Umbilical cord (tissue), 2 donors: ENCODE results near the gene SULF2. TPM values are rescaled to one million over a fixed set of nuclear protein-coding genes. Genes with fewer than 3 reads are reported as not detected.

ENCODE experiments used
- DNase-seq: peaks from one replicate; pipeline ENCODE4 v3.0.0-alpha.2; 2015; ENCODE audit warnings: low spot score
- total RNA-seq: library from RNA; depleted of rRNA; stranded (reverse); fragments of >200 nt; gene quantifications from one replicate; pipeline ENCODE4 v1.2.3, GENCODE V29; 2014; ENCODE audit warnings: low replicate concordance; ENCODE audit not compliant: insufficient read depth

The SULF2 gene
- total RNA-seq, 1 donor from 2014 or later = 69.3 TPM

DNA sequence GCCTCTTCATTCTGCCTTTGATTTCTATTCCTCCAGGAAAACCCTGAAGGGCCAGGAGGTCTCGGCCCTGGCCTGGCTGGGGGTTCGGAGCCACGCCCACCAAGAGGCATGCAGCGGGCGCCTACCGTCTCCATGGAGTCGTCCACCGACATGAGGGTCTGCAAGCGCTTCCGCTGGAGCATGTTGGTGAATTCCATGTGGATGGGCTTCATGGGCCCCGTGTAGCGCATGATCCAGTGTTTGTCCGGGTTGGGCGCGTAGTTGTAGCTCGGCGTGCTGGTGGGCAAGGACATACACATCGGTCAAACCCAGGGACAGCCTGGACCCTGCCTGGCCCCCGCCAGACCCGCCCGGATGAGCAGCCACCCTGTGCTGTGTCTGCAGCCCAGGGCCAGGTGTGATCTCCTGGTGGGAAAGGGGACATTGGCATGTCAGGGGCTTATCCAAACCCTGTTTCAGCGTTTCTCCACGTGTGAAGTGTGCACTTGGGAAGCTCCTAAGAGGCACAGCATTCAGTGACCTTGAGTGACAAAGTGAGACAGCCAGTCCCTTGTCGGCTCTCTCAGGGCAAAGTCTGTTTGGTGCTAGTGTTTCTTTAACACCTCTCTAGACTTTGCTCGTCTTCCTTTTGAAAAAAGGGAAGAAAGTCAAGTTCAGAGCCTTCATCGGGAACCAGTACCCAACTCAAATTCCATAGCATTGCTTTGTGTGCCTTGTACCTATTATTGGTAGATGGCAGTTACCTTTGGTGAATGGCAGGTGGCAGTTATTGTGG lies 100.8 kb downstream of the SULF2 start:
- no peak for DNase-seq

GRCh38 chr20:47682916-47683315 lies 102.4 kb downstream of the SULF2 start:
- DNase-seq = no peak

DNA sequence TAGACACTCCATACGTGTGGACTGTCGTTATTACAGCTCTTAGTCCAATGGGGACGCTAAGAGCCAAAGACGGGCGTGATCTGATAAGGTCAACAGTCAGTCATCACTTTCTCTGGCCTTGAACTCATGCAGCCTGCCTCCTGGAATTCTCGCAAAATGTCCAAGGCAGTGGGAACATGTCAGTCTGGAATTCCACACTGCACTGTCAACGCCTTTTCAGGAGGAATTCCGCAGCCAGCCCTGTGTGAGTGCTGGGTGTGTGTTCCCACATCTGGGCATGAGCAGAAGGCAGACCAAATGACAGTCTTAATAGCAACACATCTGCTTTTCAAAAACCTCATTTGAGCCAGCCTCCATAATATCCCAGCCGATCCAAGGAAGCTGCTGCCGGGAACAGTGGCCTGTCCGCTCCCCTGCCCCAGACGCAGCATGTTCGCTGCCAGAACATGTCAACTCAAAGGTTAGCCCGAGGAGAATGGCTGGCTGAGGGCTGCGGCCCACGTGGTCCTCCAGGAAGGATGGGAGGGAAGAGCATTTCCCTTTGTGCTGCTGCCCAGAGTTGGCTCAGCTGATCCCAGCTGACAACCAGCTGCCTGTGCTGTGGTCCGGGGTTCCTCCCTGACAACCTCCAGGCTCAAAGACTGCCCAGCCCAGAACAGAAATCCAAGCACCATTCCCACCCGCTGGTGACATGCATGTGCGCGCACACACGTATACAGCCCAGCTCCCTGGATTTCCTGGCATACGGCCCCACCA lies 103.1 kb downstream of the SULF2 start:
- DNase-seq = peak; percentile 95

DNA sequence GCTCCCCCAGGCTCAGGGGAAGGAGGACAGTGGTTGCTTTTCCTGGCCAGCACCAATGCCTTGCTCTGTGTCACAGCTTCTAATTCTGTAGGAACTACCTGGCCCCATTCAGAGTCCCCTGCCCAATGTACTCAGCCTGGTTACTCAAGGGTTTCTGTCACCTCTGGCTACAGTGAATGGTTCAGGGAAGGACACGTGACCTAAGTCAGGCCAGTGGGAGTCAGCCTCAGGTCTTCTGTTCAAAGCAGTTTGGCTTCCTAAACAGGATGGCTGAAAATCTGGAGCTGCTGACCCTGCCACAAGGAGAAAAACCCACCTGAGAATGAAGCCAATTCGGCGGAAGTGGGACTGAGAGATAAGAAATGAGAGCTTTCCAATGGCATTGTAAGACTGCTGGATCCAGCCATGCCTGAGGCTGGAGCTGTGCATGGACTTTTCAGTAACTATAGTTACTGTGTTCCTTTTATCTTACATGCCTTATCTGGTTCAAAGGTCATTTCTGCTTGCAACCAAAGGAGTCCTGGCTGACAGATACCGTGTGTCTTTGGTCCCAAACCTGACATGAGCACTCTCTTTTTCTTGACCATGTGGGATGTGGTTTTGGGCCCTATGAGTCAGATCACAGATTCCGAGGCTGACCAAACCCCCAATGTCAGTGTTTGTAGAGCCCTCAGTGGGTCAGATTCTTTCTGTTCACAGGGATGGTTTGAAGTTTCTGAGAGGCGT lies 104.3 kb downstream of the SULF2 start:
- no peak for DNase-seq

GRCh38 chr20:47679462-47679861 lies 105.8 kb downstream of the SULF2 start:
- no peak for DNase-seq

- DNase-seq = no peak
These were observed 106.7 kb downstream of the SULF2 start for GRCh38 chr20:47678536-47678935.

DNA sequence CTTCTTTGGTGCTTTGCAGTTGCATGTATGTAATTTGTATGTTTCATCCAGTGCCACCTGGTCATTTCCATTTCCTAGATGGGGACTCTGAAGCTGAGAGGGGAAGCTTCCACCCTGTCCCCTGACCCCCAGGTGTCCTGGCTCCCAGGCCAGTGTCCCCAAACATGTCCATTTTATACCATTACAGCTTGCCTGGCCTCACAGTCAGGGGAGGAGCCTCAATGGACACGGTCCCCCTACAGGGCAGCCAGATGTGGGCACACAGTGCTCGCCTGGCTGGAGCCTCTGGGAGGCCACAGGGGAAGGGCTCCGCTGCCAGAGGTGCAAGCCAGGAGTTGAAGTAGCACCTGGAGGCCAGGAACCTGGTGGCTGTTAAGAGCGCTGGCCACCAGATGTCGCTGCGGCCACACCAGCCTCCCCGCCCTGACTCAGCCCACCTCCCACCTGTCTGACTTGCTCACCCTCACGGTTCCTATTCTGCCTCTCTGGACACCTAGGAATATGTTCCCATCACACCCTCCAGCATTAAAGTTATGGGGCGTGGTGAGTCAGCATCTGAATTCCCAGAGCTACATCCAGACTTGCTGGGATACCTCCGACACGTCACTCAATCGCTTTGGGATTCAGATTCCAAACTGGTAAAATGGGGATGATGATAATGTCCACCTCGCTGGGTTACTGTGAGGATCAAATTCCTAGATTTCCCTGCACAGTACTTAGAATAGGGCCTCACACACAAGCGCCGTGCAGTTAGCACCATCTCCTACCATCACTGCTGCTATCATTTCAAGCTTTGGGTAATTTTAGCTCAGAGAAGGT lies 107.4 kb downstream of the SULF2 start:
- DNase-seq = peak; percentile 32

- no peak for DNase-seq
These were observed 108.2 kb downstream of the SULF2 start for GRCh38 chr20:47676912-47677634.

DNA sequence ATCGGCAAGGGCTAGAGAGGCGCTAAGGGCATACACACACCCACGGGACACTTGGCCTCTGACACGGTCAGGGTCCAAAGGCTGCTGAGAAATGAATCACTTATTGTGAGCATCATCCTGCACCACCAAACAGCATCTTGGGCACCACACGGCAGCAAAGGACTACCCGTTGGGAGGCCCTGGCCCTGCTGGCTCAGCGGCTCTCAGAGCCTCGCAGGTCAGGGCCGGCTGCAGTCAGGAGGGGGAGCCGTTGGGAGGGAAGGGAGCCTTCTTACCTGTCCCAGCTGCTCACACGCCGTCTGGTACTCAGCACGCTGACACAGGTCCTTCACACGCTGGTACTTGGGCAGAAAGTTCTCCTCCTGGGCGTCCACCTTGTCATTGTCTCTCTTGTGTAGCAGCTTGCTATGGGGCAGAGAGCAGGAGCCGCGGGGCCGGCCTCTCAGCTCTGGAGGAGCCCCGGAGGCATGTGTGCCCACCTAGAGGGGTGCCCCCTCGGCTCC lies 109.0 kb downstream of the SULF2 start:
- no peak for DNase-seq

- peak; percentile 20 for DNase-seq
These were observed 109.8 kb downstream of the SULF2 start for GRCh38 chr20:47675190-47676142.

GRCh38 chr20:47674686-47675085 lies 110.6 kb downstream of the SULF2 start:
- DNase-seq = no peak

GRCh38 chr20:47674145-47674544 lies 111.1 kb downstream of the SULF2 start:
- no peak for DNase-seq

- no peak for DNase-seq
These were observed 111.7 kb downstream of the SULF2 start for GRCh38 chr20:47673671-47673955.

DNA sequence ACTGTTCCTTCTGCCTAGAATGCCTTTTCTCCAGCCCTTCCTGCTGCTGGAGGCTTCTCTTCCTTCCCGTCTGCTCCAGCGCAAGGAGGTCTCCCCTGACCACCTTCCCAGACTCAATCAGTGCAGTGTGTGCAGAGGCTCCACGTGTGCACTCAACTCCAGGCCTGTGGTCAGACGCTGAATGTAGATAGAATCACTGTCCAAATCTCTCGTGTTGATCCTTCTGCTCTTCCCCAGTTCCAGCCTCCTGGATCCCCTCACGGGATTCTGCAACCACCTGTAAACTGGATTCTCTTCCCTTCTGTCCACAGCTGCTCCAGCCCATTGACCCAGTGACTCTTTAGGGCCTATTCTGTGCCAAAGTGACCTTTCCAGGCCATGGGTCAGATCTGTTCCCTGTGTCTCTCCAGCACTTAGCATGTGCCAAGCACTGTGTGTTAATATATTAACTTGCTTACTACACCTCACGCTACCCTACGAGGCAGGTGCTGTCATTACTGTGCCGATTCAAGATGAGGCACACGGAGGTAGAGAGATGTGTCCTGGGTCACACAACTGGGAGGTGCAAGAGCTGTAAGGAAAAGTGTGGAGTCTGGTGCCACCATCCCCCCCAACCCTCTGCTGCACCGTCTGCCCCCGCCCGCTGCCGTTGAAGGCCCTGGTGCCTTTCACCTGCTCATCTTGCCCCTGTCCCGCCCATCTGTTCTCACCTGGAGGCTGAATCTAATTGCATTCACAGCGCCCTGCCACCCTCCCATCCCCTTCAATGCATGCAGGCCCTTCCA lies 112.2 kb downstream of the SULF2 start:
- DNase-seq = no peak

- DNase-seq = no peak
These were observed 113.1 kb downstream of the SULF2 start for GRCh38 chr20:47672166-47672565.

GRCh38 chr20:47670913-47671312 lies 114.4 kb downstream of the SULF2 start:
- no peak for DNase-seq

DNA sequence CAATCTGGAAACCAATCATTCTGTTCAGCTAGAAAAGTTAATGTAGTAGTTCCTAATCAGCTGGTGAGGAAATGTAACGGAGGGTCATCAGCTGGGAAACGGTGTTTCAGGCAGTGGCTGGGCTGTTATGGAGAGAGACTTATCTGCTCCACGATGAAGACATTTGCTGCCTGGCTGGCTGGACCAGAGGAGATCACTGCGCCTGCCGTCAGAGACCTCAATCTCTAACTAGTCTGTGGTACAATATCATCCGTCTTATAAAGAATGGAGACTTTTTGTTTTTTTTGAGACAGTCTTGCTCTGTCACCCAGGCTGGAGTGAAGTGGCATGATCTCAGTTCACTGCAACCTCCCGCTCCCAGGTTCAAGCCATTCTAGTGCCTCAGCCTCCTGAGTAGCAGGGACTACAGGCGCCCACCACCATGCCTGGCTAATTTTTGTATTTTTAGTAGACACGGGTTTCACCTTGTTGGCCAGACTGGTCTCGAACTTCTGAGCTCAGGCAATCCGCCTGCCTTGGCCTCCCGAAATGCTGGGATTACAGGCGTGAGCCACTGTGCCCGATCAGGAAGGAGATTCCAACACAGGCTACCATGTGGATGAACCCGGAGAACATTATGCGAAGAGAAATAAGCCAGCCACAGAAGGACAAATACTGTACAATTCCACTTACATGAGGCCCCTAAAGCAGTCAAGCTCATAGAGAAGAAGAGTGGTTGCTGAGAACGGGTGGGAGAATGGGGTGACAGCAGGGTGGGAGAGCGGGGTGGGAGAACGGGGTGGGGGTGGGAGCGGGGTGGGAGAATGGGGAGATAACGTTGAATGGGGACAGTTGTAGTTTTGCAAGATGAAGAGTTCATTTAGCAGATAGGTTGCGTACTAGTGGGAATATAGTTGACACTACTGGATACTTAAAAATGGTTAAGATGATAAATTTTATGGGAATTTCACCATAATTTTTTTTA lies 115.1 kb downstream of the SULF2 start:
- no peak for DNase-seq

GRCh38 chr20:47669489-47669888 lies 115.8 kb downstream of the SULF2 start:
- DNase-seq = no peak
